SK-N-SH (cell line): ENCODE results near the gene DOK1. TPM values are rescaled to one million over a fixed set of nuclear protein-coding genes. Genes with fewer than 3 reads are reported as not detected.

Source experiments
- CTCF ChIA-PET: fragments of 300-600, 350-600 bp; formaldehyde crosslinking; extraction: SDS; loops from one replicate; lab custom pipeline; 2021; lab: Yijun Ruan, JAX
- POLR2A ChIA-PET: fragments of 350-600 bp; sonication (Branson Sonifier 250); formaldehyde crosslinking; extraction: SDS; loops from one replicate; lab custom pipeline; 2020; ENCODE audit warnings: antibody characterized with exemption, inconsistent platforms; lab: Yijun Ruan, JAX
- DNase-seq: peaks from one replicate; pipeline ENCODE4 v3.0.0; 2012
- H2AFZ ChIP-seq: fragments of 200-600 bp; sonication (generic); 2 replicates; pipeline ENCODE4 v1.8.1; 2016; ENCODE audit warnings: antibody characterized with exemption, mild to moderate bottlenecking, low read depth
- H3F3A ChIP-seq: fragments of 200-600 bp; sonication (generic); replicated peaks from 2 replicates; pipeline ENCODE3; 2016; ENCODE audit warnings: antibody characterized with exemption, mild to moderate bottlenecking; ENCODE audit not compliant: insufficient read depth
- H3K27ac ChIP-seq, 2 experiments: fragments of 200-500 bp in 1 of 2; fragments of 200-600 bp in 1 of 2; sonication (Bioruptor generic) in 1 of 2; sonication (generic), shearing (Covaris generic) in 1 of 2; 2 replicates each; pipeline versions ENCODE4 v1.5.1 to v1.6.1; 2014 to 2016; ENCODE audit warnings: low read depth in 2 of 2, inconsistent platforms in 1 of 2, low read length in 1 of 2, mild to moderate bottlenecking in 1 of 2, mixed read lengths in 1 of 2
- H3K27me3 ChIP-seq: fragments of 200-600 bp; sonication (generic), shearing (Covaris generic); 2 replicates; pipeline ENCODE4 v1.6.1; 2016; ENCODE audit warnings: mixed run types; ENCODE audit not compliant: insufficient read depth
- H3K36me3 ChIP-seq, 2 experiments: fragments of 200-500 bp in 1 of 2; fragments of 200-600 bp in 1 of 2; sonication (Bioruptor generic) in 1 of 2; sonication (generic) in 1 of 2; replicated peaks in 1 of 2; 2 replicates each; pipeline versions ENCODE3 to v1.5.1; 2014 to 2016; ENCODE audit warnings: low read length in 1 of 2, mild to moderate bottlenecking in 1 of 2; ENCODE audit not compliant: insufficient read depth in 2 of 2, control insufficient read depth in 1 of 2
- H3K4me1 ChIP-seq, 2 experiments: fragments of 200-500 bp in 1 of 2; fragments of 200-600 bp in 1 of 2; sonication (Bioruptor generic) in 1 of 2; sonication (generic), shearing (Covaris generic) in 1 of 2; 2 replicates each; pipeline versions ENCODE4 v1.5.1 to v1.6.1; 2014 to 2016; ENCODE audit warnings: low read depth in 1 of 2, low read length in 1 of 2, mixed run types in 1 of 2; ENCODE audit not compliant: insufficient read depth in 2 of 2, control insufficient read depth in 1 of 2
- H3K4me2 ChIP-seq: fragments of 200-600 bp; sonication (generic), shearing (Covaris generic); 2 replicates; pipeline ENCODE4 v1.6.1; 2017; ENCODE audit warnings: mixed run types
- H3K4me3 ChIP-seq, 2 experiments: fragments of 200-500 bp in 1 of 2; fragments of 200-600 bp in 1 of 2; sonication (Bioruptor generic) in 1 of 2; sonication (generic), shearing (Covaris generic) in 1 of 2; 2 replicates each; pipeline versions ENCODE4 v1.5.1 to v1.8.1; 2014 to 2016; ENCODE audit warnings: low read depth in 2 of 2, inconsistent platforms in 1 of 2, low read length in 1 of 2, mild to moderate bottlenecking in 1 of 2, mixed read lengths in 1 of 2, moderate library complexity in 1 of 2
- H3K79me2 ChIP-seq: fragments of 200-600 bp; sonication (generic); 2 replicates; pipeline ENCODE4 v1.8.1; 2017; ENCODE audit warnings: mild to moderate bottlenecking; ENCODE audit not compliant: insufficient read depth
- H3K9ac ChIP-seq: fragments of 200-600 bp; sonication (generic); 2 replicates; pipeline ENCODE4 v1.6.1; 2017; ENCODE audit warnings: mixed run types
- H3K9me2 ChIP-seq: fragments of 200-600 bp; sonication (generic); 2 replicates; pipeline ENCODE4 v1.6.1; 2017; ENCODE audit warnings: mixed run types
- H3K9me3 ChIP-seq: fragments of 200-600 bp; sonication (generic); 2 replicates; pipeline ENCODE4 v1.6.1; 2017; ENCODE audit warnings: mixed run types, mild to moderate bottlenecking, moderate library complexity
- H4K20me1 ChIP-seq: fragments of 200-600 bp; sonication (generic); 2 replicates; pipeline ENCODE4 v1.6.1; 2017; ENCODE audit warnings: mild to moderate bottlenecking, mixed run types; ENCODE audit not compliant: insufficient read depth
- CHD2 ChIP-seq: fragments of 150-350 bp; IDR thresholded peaks from 2 replicates; pipeline ENCODE4 v1.6.1; 2018; ENCODE audit warnings: low read length; ENCODE audit not compliant: partially characterized antibody
- GABPA ChIP-seq: IDR thresholded peaks from 2 replicates; pipeline ENCODE4 v1.4.0; 2012; ENCODE audit warnings: low read depth, mild to moderate bottlenecking
- MEF2A ChIP-seq: IDR thresholded peaks from 2 replicates; pipeline ENCODE4 v1.4.0; 2012; ENCODE audit warnings: low read depth, borderline replicate concordance
- MXI1 ChIP-seq: IDR thresholded peaks from 2 replicates; pipeline ENCODE4 v1.6.1; 2012; ENCODE audit warnings: mild to moderate bottlenecking, low read depth, low read length, improper control_type of control experiment
- POLR2AphosphoS5 ChIP-seq: IDR thresholded peaks from 2 replicates; pipeline ENCODE4 v1.6.1; 2012; ENCODE audit warnings: low read depth, low read length
- RAD21 ChIP-seq: IDR thresholded peaks from 2 replicates; pipeline ENCODE4 v1.6.1; 2012; ENCODE audit warnings: mild to moderate bottlenecking, low read length
- SIN3A ChIP-seq: IDR thresholded peaks from 2 replicates; pipeline ENCODE4 v1.6.1; 2012; ENCODE audit warnings: low read depth, mild to moderate bottlenecking, low read length, moderate library complexity, borderline replicate concordance
- TCF12 ChIP-seq: IDR thresholded peaks from 2 replicates; pipeline ENCODE4 v1.4.0; 2012
- YY1 ChIP-seq: IDR thresholded peaks from 2 replicates; pipeline ENCODE4 v1.4.0; 2012; ENCODE audit warnings: low read depth, mild to moderate bottlenecking
- WGBS: methylation state at CpG from one replicate; pipeline ENCODE4 v1.1.6; 2017; ENCODE audit warnings: low lambda C conversion rate; 5-methylcytosine and 5-hydroxymethylcytosine counted together
- polyA plus RNA-seq, 3 experiments: library from polyadenylated mRNA; depleted of rRNA; stranded (reverse); fragments of >200 nt; gene quantifications; 2 replicates each; pipeline ENCODE4 v1.2.3, GENCODE V29; 2012
- TF ChIP-seq, protein P1 (sequence below): IDR thresholded peaks from 2 replicates; pipeline ENCODE4 v1.4.0; 2012; ENCODE audit warnings: low read depth
- TF ChIP-seq, protein P2 (sequence below): fragments of 150-350 bp; IDR thresholded peaks from 2 replicates; pipeline ENCODE4 v1.6.1; 2017; ENCODE audit warnings: antibody characterized with exemption, low read length, low read depth, borderline replicate concordance

DOK1 gene
- polyA plus RNA-seq, 1 of the 3 experiments (the other 2 are of a cell fraction): 25.3 TPM

DNA sequence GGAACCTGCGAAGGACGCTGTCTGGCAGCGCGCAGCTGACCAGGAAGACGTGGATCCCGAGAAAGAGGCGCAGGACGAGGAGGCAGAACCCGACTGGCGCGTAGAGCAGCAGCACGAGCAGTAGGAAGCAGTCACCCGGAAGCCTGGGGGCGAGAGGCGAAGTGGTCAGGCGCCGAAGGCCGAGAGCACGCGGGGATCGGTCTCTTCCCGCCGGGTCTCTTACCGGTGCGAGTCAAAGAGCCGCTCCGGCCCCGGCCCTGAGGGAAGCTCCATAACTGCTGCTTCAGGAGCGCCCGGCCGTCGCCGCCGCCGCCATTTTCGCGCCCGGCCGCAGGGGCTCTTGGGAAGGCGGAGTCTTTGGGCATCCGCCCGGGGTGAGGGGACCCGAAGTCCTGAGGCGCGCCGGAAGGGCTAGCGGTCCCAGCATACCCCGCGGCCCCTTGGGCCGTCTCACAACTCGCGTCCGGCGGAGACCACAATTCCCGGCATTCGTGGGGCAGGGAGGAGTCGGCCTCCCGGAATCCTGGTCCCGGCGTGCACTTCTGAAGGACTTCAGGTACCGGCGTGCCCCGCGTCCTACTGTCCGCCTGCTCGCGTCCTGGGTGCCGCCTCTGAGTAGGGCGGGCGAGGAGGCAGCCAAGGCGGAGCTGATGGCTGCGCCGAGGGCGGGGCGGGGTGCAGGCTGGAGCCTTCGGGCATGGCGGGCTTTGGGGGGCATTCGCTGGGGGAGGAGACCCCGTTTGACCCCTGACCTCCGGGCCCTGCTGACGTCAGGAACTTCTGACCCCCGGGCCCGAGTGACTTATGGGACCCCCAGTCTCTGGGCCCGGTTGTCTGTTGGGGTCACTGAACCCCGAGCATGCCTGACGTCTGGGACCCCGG is 24.9 kb upstream of the DOK1 start, which contains the start of the genes AUP1 and HTRA2 (continued):
- TF ChIP-seq YY1 (peak; percentile 98), SIN3A (peak; percentile 59; the same call in 1 of the 2 replicates), POLR2AphosphoS5 (peak; percentile 88)

GRCh38 chr2:74530239-74531187 is 24.0 kb upstream of the DOK1 start:
- peak overlapping the region; percentile 83 for H2AFZ ChIP-seq
- ChIA-PET CTCF (interaction anchor here (0.9 to 7.8 kb wide), 11 partner anchors 12 to 108 kb away, joined by 3 to 102 read pairs (median 12); partner anchors contain the start of genes CCDC142, LBX2, MRPL53 and PCGF1), POLR2A (interaction anchor here (0.7 to 2.9 kb wide), 15 partner anchors 9 to 139 kb away, joined by 3 to 13 read pairs (median 5); partner anchors contain the start of genes CCDC142, INO80B, MRPL53 and PCGF1)
- H3K79me2 ChIP-seq: peaks cover 45% of the 10 kb centered on the region
- H3K27me3 ChIP-seq: no peaks in the 10 kb centered on the region
- H3K9ac ChIP-seq: peak overlapping the region; percentile 88
- peak; percentile 77 for DNase-seq
- H4K20me1 ChIP-seq: no peaks in the 10 kb centered on the region
- H3K4me2 ChIP-seq: peak overlapping the region; percentile 85
- peak overlapping the region; percentile 83 to 99 for H3K4me3 ChIP-seq
- H3K9me2 ChIP-seq: no peaks in the 10 kb centered on the region
- H3K36me3 ChIP-seq: peaks cover 32 to 51% of the 10 kb centered on the region in 2 experiments
- peaks cover 18% of the 10 kb centered on the region for H3F3A ChIP-seq
- peak overlapping the region; percentile 52 to 87 for H3K27ac ChIP-seq
- H3K9me3 ChIP-seq: no peaks in the 10 kb centered on the region
- peaks cover 13 to 24% of the 10 kb centered on the region in 2 experiments for H3K4me1 ChIP-seq
- TF ChIP-seq RAD21 (no peak), CHD2 (peak; percentile 4), MXI1 (peak; percentile 81), MEF2A (no peak), GABPA (no peak), YY1 (no peak), SIN3A (peak; percentile 13; the same call in 1 of the 2 replicates), TCF12 (no peak)
- TF ChIP-seq, protein P1, sequence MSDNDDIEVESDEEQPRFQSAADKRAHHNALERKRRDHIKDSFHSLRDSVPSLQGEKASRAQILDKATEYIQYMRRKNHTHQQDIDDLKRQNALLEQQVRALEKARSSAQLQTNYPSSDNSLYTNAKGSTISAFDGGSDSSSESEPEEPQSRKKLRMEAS: peak; percentile 77; the same call in 1 of the 2 replicates
- TF ChIP-seq, protein P2, sequence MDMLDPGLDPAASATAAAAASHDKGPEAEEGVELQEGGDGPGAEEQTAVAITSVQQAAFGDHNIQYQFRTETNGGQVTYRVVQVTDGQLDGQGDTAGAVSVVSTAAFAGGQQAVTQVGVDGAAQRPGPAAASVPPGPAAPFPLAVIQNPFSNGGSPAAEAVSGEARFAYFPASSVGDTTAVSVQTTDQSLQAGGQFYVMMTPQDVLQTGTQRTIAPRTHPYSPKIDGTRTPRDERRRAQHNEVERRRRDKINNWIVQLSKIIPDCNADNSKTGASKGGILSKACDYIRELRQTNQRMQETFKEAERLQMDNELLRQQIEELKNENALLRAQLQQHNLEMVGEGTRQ: no peak
- 10% methylated on average over 26 of the region's 54 CpGs for WGBS
